GM18519 (cell line): ENCODE results near the gene SHROOM1.

ENCODE experiments used
- ATAC-seq: cut with Tn5 transposase; IDR thresholded peaks from one replicate; pipeline ENCODE4 v1.9.1; 2021; ENCODE audit warnings: mild to moderate bottlenecking, moderate library complexity; ENCODE audit not compliant: unreplicated experiment, low FRiP score

SHROOM1 gene

GRCh38 chr5:132780577-132780976, 49.9 kb downstream of the SHROOM1 start:
- ATAC-seq = no peak

DNA sequence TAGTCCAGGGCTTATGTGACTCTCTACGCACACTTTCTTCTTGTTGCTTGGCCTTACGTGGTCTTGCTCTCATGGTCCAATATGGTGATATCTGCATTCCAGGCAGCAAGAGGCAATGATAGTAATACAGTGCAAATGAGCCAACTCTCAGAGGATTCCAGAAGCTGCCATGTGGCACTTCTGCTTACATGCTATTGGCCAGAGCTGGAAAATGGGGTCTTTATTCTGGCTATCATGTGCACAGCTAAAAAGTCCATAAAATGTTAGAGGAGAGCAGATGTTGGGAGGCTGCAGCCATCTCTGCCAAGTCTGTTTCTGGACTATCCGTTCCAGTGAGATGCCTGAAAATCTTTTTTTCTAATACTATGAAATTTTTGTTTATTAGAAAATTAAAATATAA, 50.5 kb downstream of the SHROOM1 start:
- no peak for ATAC-seq

- no peak for ATAC-seq
Observed at GRCh38 chr5:132778856-132779255, 51.6 kb downstream of the SHROOM1 start.

DNA sequence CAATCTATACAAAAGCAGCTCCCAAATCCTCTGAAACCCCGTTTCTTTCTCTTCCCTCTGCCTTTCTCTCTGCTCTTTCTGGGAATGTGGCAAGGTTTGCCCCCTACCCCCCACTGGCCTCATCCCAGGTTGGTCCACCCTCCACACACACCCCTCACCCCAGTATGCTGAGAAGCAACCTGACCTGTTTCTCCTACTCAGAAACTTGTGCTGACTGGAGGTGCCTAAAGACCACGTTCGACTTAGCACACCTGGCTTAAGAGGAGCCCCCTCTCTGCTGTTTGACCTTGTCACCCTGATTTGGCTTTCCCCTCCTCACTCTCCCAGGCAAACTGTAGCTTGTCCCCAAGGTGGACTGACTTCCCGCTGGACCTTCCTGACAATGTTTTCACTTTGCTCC, 52.3 kb downstream of the SHROOM1 start:
- ATAC-seq = no peak

DNA sequence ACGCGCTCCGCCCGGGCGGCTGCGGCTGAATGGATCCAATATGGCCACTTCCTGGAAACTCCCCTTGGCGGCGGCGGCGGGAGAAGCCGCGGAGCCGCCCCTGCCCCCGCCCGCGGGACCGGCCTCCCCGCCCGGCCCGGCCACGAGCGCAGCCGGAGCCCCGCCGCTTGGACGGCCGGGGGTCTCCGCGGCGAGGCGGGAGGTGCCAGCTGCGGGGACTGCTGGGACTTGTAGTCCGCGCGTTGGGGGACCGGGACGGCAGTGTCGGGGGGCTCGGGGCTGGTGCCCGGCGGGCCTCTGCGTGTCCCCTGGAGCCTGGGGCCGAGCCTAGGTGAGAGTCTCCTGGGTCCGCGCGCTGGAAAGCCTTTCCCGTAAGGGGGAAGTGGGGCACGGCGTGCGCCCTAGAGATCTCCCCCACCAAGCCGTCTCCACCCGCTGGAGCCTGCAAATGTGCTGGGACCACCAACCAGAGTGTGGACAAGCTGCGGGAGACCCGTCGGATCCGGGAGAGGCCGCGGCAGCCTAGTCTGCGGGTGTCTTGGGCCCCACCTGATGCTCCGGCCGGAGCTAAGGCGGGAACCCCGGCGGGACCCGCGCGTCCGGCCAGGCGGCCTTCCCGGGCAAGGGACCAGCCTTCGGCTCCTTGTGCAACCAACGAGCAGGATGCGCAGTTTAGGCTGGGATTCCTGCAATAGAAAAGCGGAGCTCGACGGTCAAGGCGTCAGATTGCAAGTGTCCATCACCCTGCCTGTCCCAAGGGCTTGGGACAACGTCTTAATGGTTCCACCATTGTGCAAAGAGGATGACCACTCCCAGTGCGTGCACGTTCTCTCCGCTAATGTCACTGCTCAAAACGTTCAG, 53.0 kb downstream of the SHROOM1 start, which contains the start of gene SEPTIN8:
Gene SEPTIN8 (minus strand): TSS at position 31 of the 861 bp plus-strand sequence. CDS start 102 bp downstream, outside the sequence.
- no peak for ATAC-seq

DNA sequence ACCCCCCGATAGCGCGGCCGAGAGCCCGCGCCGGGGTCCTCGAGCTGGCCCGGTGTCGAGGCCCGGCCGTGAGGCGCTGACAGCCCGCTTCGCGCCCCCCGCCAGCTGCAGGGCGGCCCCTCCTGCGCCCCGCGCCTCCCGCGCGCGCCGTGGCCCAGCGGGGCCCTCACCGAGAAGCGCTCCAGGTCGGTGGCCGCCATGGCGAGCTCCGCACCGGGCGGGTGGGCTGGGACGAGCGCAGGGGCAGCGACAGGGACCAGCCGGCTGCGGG, 53.6 kb downstream of the SHROOM1 start:
- no peak for ATAC-seq

- ATAC-seq = no peak
Observed at GRCh38 chr5:132776131-132776937, 54.1 kb downstream of the SHROOM1 start.

DNA sequence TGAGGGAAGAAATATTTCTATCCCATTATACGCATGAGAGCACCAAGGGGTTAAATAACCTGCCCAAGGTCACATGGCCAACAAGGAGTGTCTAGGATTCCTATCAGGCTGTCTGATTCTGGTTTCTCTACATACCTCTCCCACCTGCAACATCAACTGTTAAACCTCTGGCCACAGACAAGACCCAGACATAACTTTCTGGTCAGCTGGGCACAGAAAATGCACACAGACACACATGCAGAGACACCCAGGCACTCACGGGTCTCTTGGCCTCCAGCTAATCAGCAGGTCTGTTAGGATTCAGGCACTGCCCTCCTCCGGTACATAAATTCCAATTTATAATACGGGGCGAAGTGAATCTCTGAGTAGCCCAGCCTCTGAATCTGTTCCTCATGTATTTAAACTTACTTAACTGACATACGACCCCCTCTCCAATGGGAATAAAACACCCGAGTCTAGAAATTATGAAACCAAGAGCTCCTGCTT, 54.9 kb downstream of the SHROOM1 start:
- ATAC-seq = no peak

DNA sequence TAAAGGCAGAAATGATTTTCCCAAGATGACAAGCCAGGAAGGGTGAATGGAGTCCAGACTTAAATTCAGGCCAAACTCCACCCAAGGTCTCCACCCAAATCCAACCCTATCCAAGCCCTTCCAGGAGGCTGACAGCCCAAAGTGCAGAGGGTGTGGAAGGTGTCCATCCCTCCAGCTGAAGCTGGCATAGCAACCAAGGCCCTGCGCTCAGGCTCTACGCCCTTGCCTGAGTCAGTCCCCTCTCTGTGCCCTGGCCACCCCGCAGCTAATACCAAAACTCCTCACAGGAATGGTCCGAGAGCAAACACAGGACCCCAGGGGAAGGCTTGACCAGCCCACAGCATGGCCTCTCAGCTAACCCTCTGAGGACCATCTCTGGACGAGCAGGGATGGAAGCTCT, 55.6 kb downstream of the SHROOM1 start:
- ATAC-seq = no peak

DNA sequence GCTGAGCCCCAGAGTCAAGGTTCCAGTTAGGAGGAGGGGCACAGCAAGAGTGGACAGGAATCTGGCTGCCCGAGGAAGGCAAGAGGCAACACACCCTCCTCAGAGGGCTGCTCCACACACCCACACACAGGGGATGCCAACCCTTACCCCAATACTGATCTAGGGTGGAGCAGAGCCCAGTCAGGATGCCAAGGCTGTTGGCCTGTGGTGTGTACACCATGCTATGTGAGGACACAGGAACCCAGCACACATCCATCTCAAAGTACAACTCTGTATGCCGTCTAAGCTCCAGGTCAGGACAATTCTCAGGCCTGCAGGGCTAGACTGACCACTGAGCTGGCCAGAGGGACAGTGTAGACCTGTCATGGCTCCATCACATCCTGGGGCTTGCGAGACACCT, 56.0 kb downstream of the SHROOM1 start:
- no peak for ATAC-seq

DNA sequence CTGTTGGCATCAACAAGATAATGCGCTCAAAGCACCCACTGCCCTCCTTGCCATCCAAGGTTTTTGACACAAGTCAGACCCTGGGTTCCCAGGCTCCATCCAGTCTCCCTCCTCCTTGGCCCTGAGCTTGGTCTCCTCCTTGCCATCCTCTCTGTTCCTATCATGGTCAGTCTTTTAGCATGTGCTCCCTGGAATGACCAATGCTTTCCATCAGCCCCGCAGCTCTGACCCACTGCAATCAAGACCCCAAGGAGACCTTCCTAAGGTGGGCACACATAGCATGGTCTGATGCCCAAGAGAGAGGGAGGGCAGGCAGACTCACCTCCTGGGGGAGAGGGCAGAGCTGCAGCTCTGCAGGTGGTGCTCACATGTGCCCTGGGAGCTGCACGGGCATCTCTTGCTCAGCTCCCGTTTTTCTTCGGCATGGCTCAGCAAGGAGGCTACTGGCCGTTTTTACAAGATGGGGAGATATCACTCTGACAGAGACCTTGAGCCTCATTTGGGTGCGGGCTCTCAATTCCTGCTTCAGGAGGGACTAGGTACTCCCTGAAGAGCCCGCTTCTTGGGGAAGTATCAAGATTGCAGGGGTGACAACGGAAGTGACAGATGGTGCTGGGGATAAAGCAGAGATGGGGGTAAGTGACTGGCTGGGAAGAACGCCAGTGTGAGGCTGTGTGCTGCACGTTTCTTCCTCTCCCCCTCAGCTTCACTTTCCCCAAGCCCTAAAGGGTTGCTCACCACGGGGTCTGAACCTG, 56.7 kb downstream of the SHROOM1 start:
- ATAC-seq = no peak

DNA sequence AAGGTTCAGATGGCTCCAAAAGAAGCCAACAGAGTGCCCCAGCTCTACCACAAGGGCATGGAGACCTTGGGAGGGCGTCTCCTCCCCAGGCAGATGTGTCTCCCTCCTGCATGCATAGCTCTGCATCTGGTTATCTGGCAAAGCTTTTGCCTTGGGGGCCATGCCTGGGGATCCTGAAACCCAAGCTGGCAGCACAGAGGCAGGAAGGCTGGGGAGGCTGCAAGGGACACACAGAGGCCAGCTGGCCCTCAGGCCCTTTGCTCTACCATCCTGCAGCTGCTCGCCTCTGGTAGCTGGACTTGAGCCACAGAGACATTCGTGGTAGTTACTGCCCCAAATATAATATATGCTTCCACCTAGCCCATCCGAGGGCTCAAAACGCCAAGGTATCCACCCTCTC, 57.3 kb downstream of the SHROOM1 start:
- ATAC-seq = no peak

- ATAC-seq = no peak
Observed at GRCh38 chr5:132772291-132773070, 58.0 kb downstream of the SHROOM1 start.
